Chondrocyte (in vitro differentiated cells): ENCODE results near the gene ANKRD11. TPM values are rescaled to one million over a fixed set of nuclear protein-coding genes. Genes with fewer than 3 reads are reported as not detected.

Experiments used
- DNase-seq: peaks from one replicate; pipeline ENCODE4 v3.0.0; 2021; ENCODE audit warnings: mixed read lengths, low spot score
- H3K27ac Mint-ChIP-seq: one replicate; pipeline ENCODE4 v1.8.0; 2021; ENCODE audit warnings: mild to moderate bottlenecking, moderate library complexity, mixed read lengths; ENCODE audit not compliant: unreplicated experiment
- H3K27me3 Mint-ChIP-seq: 2 replicates; pipeline ENCODE4 v1.8.0; 2021; ENCODE audit warnings: low read depth, mixed read lengths
- H3K36me3 Mint-ChIP-seq: 2 replicates; pipeline ENCODE4 v1.8.0; 2021; ENCODE audit warnings: low read depth, mixed read lengths
- H3K4me1 Mint-ChIP-seq: 2 replicates; pipeline ENCODE4 v1.8.0; 2021; ENCODE audit warnings: low read depth, mild to moderate bottlenecking, mixed read lengths
- H3K4me3 Mint-ChIP-seq: one replicate; pipeline ENCODE4 v1.8.0; 2021; ENCODE audit warnings: mild to moderate bottlenecking, moderate library complexity, mixed read lengths; ENCODE audit not compliant: unreplicated experiment
- H3K9me3 Mint-ChIP-seq: 2 replicates; pipeline ENCODE4 v1.8.0; 2021; ENCODE audit warnings: low read depth, mixed read lengths
- CTCF ChIP-seq: fragments of 200-600 bp; sonication (generic); IDR thresholded peaks from 2 replicates; pipeline ENCODE4 v1.5.0; 2021; ENCODE audit warnings: antibody characterized with exemption, mild to moderate bottlenecking, moderate library complexity
- total RNA-seq: library from RNA; stranded (reverse); gene quantifications from 3 replicates; pipeline ENCODE4 v1.2.1, GENCODE V29; 2021

The ANKRD11 gene
- total RNA-seq, 1 donor from 2014 or later, result 180 TPM

- H3K4me3 Mint-ChIP-seq, result no peak overlapping the region
- H3K27ac Mint-ChIP-seq, result no peak overlapping the region
- H3K4me1 Mint-ChIP-seq, result peaks cover 89% of the 10 kb centered on the region
- no peak for DNase-seq
- no peak for TF ChIP-seq CTCF
- H3K36me3 Mint-ChIP-seq, result no peaks in the 10 kb centered on the region
- H3K9me3 Mint-ChIP-seq, result no peaks in the 10 kb centered on the region
- H3K27me3 Mint-ChIP-seq, result no peaks in the 10 kb centered on the region
Measured at GRCh38 chr16:89407925-89408300, 82.4 kb downstream of the ANKRD11 start.

GRCh38 chr16:89407282-89407924 lies 83.0 kb downstream of the ANKRD11 start:
- TF ChIP-seq CTCF, result no peak
- Mint-ChIP-seq H3K4me1 (peaks cover 84% of the 10 kb centered on the region), H3K27ac (peak overlapping the region; percentile 53), H3K27me3 (no peaks in the 10 kb centered on the region), H3K4me3 (no peak overlapping the region), H3K9me3 (no peaks in the 10 kb centered on the region), H3K36me3 (no peaks in the 10 kb centered on the region)
- no peak for DNase-seq

- no peak for DNase-seq
- Mint-ChIP-seq H3K4me3 (no peak overlapping the region), H3K4me1 (peaks cover 88% of the 10 kb centered on the region), H3K27ac (peak overlapping the region; percentile 11), H3K9me3 (no peaks in the 10 kb centered on the region), H3K27me3 (no peaks in the 10 kb centered on the region), H3K36me3 (no peaks in the 10 kb centered on the region)
- no peak for TF ChIP-seq CTCF
Measured at GRCh38 chr16:89406277-89406888, 84.0 kb downstream of the ANKRD11 start.

GRCh38 chr16:89404561-89404960 lies 85.8 kb downstream of the ANKRD11 start:
- peak overlapping the region; percentile 45 for H3K27ac Mint-ChIP-seq
- TF ChIP-seq CTCF, result no peak
- H3K9me3 Mint-ChIP-seq, result no peaks in the 10 kb centered on the region
- H3K4me1 Mint-ChIP-seq, result peaks cover 80% of the 10 kb centered on the region
- no peaks in the 10 kb centered on the region for H3K36me3 Mint-ChIP-seq
- no peaks in the 10 kb centered on the region for H3K27me3 Mint-ChIP-seq
- DNase-seq, result no peak
- no peak overlapping the region for H3K4me3 Mint-ChIP-seq

- H3K9me3 Mint-ChIP-seq, result no peaks in the 10 kb centered on the region
- no peak for TF ChIP-seq CTCF
- no peaks in the 10 kb centered on the region for H3K36me3 Mint-ChIP-seq
- H3K4me3 Mint-ChIP-seq, result no peak overlapping the region
- H3K27me3 Mint-ChIP-seq, result no peaks in the 10 kb centered on the region
- H3K27ac Mint-ChIP-seq, result peak overlapping the region; percentile 32
- no peak for DNase-seq
- peaks cover 74% of the 10 kb centered on the region for H3K4me1 Mint-ChIP-seq
Measured at GRCh38 chr16:89402962-89403361, 87.4 kb downstream of the ANKRD11 start.
